ENCODE results near the gene MAPK10.
A peak's percentile ranks its signal among the peaks of the same experiment; 100 is the strongest.

MAPK10 gene

DNA sequence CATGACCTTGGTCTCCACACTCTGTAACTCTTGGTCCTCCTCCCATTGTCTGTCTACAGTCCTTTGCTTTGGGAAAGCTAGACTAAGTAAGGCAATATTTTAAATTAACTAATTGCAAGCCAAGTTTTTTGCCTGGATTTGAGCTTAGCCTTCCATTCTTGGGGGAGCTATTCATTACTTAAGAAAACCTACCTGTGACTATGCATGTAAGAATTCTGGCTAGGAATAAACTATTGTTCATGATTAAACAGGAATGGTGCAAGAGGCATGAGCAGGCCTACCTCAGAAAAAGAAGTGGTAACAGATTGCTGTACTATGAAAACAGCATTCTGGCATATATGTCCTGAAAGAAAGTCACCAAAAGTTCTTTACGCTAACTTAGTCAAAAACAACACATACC, 309.4 kb downstream of the MAPK10 start:
- POLR2A ChIA-PET (ENCODE audit: low non-redundant PET), result no interaction called here
- no peak for DNase-seq (ENCODE audit: low spot score)
- TF ChIP-seq, protein P1, sequence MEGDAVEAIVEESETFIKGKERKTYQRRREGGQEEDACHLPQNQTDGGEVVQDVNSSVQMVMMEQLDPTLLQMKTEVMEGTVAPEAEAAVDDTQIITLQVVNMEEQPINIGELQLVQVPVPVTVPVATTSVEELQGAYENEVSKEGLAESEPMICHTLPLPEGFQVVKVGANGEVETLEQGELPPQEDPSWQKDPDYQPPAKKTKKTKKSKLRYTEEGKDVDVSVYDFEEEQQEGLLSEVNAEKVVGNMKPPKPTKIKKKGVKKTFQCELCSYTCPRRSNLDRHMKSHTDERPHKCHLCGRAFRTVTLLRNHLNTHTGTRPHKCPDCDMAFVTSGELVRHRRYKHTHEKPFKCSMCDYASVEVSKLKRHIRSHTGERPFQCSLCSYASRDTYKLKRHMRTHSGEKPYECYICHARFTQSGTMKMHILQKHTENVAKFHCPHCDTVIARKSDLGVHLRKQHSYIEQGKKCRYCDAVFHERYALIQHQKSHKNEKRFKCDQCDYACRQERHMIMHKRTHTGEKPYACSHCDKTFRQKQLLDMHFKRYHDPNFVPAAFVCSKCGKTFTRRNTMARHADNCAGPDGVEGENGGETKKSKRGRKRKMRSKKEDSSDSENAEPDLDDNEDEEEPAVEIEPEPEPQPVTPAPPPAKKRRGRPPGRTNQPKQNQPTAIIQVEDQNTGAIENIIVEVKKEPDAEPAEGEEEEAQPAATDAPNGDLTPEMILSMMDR (conservative IDR thresholded peaks at IDR 0.05; ENCODE audit: low read depth), result no peak
- H3K27ac ChIP-seq, result no peak overlapping the region
- CTCF ChIA-PET, result no interaction called here

DNA sequence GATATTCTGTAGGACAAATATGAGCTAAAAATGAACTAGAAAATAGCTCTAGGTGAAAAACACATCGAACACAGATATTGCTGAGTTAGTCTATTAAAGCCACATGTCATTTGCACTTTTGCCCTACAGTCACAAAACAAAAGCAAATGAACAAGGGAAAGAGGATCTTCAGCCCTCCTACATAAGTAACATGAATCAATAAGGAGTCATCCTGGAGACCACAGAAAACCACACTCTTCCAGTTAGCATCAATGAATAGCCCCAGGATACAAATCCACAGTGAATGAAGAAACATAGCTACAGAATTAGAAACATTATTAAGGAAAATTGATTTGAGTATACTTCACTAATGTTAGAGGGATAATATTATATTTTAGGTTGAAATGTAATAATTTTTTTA, 311.4 kb downstream of the MAPK10 start:
- CTCF ChIA-PET, result interaction anchor here (1.6 kb wide), 1 partner anchor 79 kb away, joined by 5 read pairs; no protein-coding TSS in a partner anchor
- POLR2A ChIA-PET (ENCODE audit: low non-redundant PET), result no interaction called here
- TF ChIP-seq, protein P1 (conservative IDR thresholded peaks at IDR 0.05; ENCODE audit: low read depth), result no peak
- H3K27ac ChIP-seq, result no peak overlapping the region
- no peak for DNase-seq (ENCODE audit: low spot score)

DNA sequence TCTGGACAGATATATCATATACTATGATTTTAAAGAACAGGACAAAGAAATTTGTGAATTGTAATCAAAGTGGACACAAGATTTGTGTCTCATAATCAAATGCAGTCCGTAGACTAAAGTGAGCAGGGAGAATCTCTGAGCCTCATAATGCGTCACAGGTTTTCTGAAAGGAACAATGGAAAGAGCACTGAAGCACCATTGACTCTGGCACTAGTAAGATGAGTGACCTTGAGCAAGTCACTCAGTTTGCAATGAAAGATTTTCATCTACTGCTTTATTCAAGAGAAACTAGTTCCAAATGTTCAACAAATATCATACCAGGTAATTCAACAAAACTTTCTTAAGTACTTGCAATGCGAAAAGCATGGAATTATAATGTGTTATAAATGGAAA, 315.3 kb downstream of the MAPK10 start:
- CTCF ChIA-PET, result interaction anchor here (0.6 to 1.9 kb wide), 2 partner anchors 8 to 1958 kb away, joined by 4 to 7 read pairs; no protein-coding TSS in a partner anchor
- no peak overlapping the region for H3K27ac ChIP-seq
- no peak for DNase-seq (ENCODE audit: low spot score)
- TF ChIP-seq, protein P1 (conservative IDR thresholded peaks at IDR 0.05; ENCODE audit: low read depth), result no peak
- POLR2A ChIA-PET (ENCODE audit: low non-redundant PET), result no interaction called here

DNA sequence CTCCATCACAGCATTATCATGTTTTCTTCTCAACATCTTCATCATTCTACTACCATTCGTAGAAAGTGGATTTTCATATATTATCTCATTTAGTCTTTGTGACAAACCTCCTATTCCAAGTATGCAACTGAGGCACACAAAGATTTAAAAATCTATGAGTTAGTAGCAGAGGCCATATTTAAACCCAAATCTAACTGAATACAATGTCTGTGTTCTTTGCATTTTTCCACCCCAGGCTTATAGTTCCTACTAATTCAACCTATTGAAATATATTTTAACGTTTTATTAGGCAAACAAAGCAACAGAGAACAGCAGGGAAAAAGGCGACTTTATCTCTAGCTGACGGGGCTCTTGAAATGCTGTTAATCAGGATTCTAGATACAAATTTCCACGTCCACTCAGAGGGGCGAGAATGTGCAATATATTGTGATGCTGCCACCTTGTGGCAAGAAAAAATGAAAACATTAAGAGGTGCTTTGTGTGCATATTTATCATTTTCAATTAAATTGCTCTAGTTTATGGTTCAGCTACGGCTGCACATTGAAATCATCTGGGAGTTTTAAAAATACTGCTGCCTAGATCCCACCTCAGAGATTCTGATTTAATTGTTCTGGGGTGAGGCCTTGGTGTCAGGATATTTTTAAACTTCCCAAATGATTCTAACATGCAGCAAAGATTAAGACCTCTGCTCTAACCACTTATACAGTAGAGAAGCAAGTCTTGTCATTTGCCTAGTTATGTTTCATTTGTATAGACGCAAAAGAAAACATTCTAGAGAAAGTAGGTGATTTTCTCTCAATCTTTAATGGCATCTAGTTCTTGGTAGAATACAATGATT, 315.9 kb downstream of the MAPK10 start:
- TF ChIP-seq, protein P1 (conservative IDR thresholded peaks at IDR 0.05; ENCODE audit: low read depth), result peak; percentile 73
- DNase-seq (ENCODE audit: low spot score), result peak; percentile 15
- no peak overlapping the region for H3K27ac ChIP-seq
- POLR2A ChIA-PET (ENCODE audit: low non-redundant PET), result no interaction called here
- CTCF ChIA-PET, result interaction anchor here (0.6 to 1.9 kb wide), 3 partner anchors 7 to 1958 kb away, joined by 3 to 7 read pairs (median 4); no protein-coding TSS in a partner anchor

DNA sequence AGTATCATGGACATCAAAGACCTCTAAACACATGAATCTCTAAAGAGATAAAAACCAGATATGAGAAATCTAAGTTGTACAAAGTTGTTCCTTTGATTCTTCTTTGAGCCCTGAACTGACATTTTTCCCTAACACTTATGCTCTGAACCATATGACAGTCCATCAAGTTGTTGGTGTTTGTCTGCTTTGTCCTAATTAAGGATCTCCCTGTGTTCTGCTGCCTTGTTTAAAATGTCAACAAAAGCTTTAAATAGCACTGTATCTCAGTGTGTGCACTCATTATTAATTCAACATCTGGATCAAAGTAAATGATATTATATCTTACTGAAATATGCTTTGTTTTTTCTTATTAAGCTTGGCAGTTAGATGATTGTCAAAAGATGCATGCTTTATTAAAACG, 321.8 kb downstream of the MAPK10 start:
- H3K27ac ChIP-seq, result no peak overlapping the region
- TF ChIP-seq, protein P1 (conservative IDR thresholded peaks at IDR 0.05; ENCODE audit: low read depth), result no peak
- ChIA-PET POLR2A (ENCODE audit: low non-redundant PET) (no interaction called here), CTCF (interaction anchor here (0.6 kb wide), 1 partner anchor 66 kb away, joined by 3 read pairs; no protein-coding TSS in a partner anchor)
- no peak for DNase-seq (ENCODE audit: low spot score)

DNA sequence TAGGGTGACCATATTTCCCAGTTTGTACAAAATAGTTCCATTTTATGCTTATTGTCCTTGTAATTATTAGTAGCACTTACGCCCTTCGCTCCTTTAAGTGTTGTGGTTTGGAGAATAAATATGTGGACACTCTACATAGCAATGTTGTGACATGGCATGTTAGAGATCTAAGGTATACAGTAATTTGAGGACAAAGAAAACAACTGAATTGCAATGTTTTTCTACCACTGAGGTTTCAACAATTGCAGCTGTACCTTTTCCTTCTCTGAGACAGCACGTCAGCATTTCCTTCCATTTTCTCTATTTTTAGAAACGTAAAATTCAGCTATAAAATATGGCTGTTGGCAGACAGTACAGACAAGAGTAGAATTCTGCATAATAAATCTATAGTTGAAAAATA, 323.1 kb downstream of the MAPK10 start:
- ChIA-PET POLR2A (ENCODE audit: low non-redundant PET) (no interaction called here), CTCF (interaction anchor here (0.6 to 1.7 kb wide), 3 partner anchors 8 to 869 kb away, joined by 3 to 7 read pairs (median 5); no protein-coding TSS in a partner anchor)
- TF ChIP-seq, protein P1 (conservative IDR thresholded peaks at IDR 0.05; ENCODE audit: low read depth), result no peak
- no peak for DNase-seq (ENCODE audit: low spot score)
- no peak overlapping the region for H3K27ac ChIP-seq

Measured in RWPE1 (cell line).